Renal cortex interstitium (tissue), 11 donors: ENCODE measurements around the gene HLCS. TPM values are rescaled to one million over a fixed set of nuclear protein-coding genes. Genes with fewer than 3 reads are reported as not detected.

ENCODE experiments used
- DNase-seq, 11 donors: peaks; one replicate each; pipeline ENCODE4 v3.0.0-alpha.2; 2013; ENCODE audit warnings: low read depth in 9 of 11, low spot score in 4 of 11; ENCODE audit errors: extremely low read depth in 1 of 11
- polyA plus RNA-seq, 3 donors: library from polyadenylated mRNA; unstranded; fragments of 120-200 nt; gene quantifications; one replicate each; pipeline ENCODE4 v1.2.1, GENCODE V29; 2013; ENCODE audit not compliant: insufficient read length in 3 of 3

The HLCS gene
- polyA plus RNA-seq, 3 donors, result 14.2 to 16.5 (median 16.2) TPM

DNA sequence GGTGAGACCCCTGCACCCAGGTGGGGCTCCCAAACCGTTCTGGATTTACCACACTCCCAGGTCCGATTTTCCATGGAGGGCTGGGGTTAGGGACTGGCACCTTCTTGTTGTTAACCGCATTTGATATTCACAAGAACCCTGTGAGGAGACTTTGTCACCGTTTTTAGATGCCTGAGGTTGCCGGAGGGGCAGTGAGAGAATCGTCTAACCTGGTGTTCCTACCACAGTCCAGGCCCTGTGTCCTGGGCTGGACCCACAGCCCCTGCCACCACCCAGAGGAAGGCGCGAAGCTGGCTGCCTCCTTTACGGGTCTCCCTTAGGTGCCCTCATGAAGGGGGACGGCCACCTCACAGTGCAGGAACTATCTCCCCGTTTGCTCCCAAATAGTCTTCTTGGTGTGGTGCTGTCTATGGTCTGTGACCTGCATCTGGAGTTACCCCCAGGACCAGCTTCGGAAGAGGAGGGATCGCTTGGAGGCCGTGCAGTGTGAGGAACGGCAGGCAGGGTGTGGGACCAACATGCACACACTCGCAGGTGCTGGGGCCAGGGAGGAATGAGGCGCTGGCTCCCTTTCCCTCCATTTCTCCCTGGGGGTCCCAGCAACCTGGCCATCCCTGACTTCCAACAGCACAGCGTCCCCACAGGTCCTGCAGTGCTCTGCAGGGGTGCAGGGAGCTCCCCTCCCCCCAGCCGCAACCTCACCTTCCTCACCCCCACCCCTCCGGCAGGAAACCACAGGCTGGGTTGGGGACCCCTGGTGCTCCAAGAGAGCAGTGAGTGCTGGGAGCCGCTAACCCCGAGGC is 260.6 kb downstream of the HLCS start:
- DNase-seq, result no peak

DNA sequence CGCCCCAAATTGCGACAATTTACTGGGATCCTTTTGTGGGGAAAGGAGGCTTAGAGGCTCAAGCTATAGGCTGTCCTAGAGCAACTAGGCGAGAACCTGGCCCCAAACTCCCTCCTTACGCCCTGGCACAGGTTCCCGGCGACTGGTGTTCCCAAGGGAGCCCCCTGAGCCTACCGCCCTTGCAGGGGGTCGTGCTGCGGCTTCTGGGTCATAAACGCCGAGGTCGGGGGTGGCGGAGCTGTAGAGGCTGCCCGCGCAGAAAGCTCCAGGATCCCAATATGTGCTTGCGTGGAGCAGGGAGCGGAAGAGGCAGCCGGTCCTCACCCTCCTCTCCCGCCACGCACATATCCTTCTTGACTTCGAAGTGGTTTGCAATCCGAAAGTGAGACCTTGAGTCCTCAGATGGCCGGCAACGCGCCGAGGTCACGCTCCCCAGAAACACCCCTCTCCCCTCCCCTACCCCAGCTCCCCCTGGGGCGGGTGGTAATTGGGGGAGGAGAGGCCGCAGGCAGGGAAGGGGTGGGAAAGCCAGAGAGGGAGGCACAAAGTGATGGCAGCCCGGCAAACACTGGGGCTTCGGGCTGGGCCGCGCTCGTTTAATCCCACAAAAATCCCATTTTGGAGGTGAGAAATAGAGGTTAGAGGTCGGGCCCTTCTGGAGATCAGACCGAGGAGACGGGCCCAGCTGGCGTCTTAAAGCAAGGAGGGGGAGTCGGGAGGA is 261.4 kb downstream of the HLCS start:
- DNase-seq, result no peak

DNA sequence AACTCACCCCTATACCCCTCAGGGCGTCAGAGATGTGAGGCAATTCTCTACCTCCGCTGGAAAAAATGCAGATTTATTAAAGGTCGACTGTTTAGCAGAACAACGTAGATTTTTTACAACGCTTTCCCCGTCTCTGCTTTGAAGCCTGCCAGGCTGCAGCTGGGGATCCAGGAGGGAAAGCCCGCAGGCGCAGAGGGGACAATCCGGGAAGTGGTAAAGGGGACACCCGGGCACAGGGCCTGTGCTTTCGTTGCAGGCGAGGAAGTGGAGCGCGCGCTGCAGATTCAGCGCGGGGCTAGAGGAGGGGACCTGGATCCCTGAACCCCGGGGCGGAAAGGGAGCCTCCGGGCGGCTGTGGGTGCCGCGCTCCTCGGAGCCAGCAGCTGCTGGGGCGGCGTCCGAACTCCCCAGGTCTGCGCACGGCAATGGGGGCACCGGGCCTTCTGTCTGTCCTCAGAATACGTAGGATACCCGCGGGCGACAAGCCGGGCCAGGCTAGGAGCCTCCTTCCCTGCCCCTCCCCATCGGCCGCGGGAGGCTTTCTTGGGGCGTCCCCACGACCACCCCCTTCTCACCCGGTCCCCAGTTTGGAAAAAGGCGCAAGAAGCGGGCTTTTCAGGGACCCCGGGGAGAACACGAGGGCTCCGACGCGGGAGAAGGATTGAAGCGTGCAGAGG is 262.1 kb downstream of the HLCS start:
- no peak for DNase-seq

- DNase-seq, result no peak
Observed at GRCh38 chr21:36703626-36704280, 262.7 kb downstream of the HLCS start.

DNA sequence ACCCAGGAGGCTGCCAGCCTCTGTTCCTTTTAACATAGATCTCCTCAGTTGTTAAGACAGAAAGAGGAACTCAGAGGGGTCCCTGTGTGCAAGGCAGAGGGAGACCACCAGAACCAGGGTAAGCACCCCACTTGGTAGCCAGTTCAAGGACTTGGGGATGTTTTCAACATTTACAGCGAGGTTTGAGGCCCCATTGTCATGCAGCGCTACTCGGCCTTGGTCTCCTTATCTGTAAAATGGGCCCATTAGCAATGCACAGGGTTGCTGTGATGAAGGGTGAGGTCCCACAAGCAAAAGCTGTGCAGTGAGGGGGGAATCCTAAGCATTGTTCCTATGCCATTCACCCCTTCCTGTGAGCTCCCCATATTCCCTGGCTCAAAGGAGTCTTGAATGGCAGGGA is 263.3 kb downstream of the HLCS start:
- DNase-seq, result no peak

GRCh38 chr21:36702622-36702968 is 263.9 kb downstream of the HLCS start:
- DNase-seq, result no peak

GRCh38 chr21:36701756-36702621 is 264.5 kb downstream of the HLCS start:
- DNase-seq, result no peak

DNA sequence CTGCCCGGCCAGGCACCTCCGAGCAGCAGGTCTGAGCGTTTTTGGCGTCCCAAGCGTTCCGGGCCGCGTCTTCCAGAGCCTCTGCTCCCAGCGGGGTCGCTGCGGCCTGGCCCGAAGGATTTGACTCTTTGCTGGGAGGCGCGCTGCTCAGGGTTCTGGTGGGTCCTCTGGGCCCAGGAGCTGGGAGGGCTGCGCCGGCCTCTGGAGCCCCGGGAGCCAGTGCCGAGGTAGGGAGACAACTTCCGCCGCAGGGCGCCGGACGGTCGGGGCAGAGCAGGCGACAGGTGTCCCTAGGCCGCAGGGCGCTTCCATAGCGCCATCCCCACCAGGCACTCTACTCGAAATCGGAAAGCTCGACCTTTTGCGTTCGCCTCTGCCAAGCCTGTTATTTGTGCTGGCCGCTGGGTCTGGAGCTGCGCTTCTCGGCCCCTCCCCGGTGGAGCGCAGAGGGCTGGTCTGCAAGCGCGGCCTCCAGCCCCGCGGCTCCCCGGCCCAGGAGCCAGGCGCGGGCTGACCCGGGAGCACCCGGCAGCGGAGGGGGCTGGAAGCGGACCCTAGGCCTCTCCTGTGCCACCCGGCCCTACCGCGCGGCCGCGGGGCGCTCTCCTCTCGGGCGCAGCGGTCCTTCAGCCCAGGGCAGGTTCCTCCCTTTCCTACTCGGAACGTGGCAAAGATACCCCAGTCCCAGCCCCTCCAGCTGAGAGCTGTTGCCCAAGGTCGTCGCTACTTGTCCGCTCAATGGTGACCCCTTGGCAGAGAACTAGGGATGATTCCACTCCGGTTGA is 265.3 kb downstream of the HLCS start:
- DNase-seq, result no peak

Other genes starting within 250 kb of the HLCS start
- gene RIPPLY3, start 40.0 kb upstream of the HLCS start, polyA plus RNA-seq, result 1 to 10 TPM; 1.9 to 3.0 (median 2.5) TPM
- gene PIGP, start 106.4 kb upstream of the HLCS start, polyA plus RNA-seq, result 10 to 100 TPM; 26.7 to 36.9 (median 33.6) TPM
- 100 to 1,000 TPM; 160 to 192 (median 180) TPM for gene TTC3, start 106.6 kb upstream of the HLCS start, polyA plus RNA-seq